Measurements from ENCODE around the gene ZFYVE28.

DNA sequence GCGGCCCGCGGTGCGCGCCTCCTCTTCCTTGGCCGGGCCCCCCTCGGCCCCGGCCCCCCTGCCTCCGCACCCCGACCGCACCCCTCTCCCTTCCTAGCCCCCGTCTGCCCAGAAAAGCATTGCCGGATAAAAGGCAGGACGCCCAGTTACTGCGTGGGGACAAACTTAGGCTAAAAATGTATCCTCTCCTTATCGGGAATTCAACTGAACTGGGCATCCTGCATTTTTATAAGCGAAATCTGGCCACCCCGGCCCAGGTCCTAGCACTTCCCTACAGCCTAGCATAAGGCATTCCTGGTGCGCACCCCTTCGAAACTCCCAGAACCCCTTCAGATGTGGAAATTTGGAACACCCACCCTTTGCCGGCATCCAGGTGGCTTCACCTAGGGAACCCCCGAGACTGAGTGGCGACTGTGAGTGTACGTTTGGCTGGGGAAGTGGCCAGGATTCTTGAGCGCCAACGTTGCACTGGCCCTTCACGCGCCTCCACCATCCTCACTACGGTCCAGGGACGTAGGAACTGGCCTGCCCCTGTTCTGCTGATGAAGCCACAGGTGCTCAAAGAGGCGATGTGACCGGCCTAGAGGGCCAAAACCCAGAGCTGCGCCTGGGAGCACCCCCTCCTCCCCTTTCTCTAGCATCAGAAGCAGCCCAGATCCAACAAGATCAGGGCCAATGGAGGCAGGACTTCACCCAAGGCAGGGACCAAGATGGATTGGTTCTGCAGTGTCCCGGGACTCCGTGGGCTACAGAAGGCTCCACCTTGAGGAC is 44.7 kb upstream of the ZFYVE28 start:
- no peak for TF ChIP-seq GATA3 (IDR thresholded peaks at IDR 0.05; ENCODE audit: low read depth, low read length)
- TF ChIP-seq GATA2 (IDR thresholded peaks at IDR 0.05; ENCODE audit: low read depth, low read length), result no peak

All from SH-SY5Y (cell line).